ENCODE data around the gene USP2.
A peak's percentile ranks its signal among the peaks of the same experiment; 100 is the strongest.

The USP2 gene, protein sequence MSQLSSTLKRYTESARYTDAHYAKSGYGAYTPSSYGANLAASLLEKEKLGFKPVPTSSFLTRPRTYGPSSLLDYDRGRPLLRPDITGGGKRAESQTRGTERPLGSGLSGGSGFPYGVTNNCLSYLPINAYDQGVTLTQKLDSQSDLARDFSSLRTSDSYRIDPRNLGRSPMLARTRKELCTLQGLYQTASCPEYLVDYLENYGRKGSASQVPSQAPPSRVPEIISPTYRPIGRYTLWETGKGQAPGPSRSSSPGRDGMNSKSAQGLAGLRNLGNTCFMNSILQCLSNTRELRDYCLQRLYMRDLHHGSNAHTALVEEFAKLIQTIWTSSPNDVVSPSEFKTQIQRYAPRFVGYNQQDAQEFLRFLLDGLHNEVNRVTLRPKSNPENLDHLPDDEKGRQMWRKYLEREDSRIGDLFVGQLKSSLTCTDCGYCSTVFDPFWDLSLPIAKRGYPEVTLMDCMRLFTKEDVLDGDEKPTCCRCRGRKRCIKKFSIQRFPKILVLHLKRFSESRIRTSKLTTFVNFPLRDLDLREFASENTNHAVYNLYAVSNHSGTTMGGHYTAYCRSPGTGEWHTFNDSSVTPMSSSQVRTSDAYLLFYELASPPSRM

GRCh38 chr11:119381181-119381988 is at the start of gene USP2:
Gene USP2 (minus strand): TSS chr11:119381690. CDS start chr11:119373480, 8,210 bp downstream.
- DNase-seq, result peak; percentile 93

DNA sequence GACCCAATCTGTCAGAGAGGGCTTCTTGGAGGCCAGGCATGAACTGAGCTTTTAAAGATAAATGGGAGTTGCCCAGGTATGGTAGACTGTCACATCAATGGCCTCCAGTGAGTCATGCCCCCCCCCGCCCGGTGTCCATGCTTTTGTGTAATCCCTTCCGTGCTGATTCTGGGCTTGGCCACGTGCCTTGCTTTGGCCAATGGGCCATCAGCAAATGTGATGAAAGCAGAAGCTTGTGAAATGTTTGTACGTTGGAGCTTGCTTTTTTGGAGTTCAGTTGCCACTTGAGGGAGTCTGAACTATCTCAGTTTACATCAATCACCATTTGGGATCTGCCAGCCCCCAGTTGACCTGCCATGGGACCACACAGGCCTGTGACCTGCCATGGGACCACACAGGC is 45.8 kb upstream of the USP2 start:
- DNase-seq, result no peak

DNA sequence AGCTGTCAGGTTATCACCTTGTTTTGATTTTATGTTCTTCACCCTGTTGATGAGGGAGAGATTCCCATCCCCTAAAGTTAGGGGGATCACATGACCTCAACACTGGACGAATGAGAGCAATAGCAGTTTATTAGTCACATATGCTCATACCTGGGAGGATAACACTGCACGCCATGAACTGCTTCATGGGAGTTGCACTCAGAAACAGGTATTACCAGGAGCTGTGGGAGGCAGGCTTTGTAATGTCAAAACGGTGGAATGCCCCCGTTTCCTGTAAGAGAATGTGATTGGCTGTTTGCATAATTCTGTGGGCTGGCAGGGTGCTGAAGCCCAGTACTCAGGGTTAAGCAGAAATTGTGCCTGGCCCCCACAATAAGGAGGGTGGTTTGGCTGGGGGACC is 44.7 kb upstream of the USP2 start:
- DNase-seq, result no peak

GRCh38 chr11:119424775-119425174 is 43.3 kb upstream of the USP2 start:
- DNase-seq, result no peak

- DNase-seq, result no peak
These were observed 42.8 kb upstream of the USP2 start for GRCh38 chr11:119424276-119424675.

- DNase-seq, result no peak
These were observed 42.2 kb upstream of the USP2 start for GRCh38 chr11:119423509-119424254.

DNA sequence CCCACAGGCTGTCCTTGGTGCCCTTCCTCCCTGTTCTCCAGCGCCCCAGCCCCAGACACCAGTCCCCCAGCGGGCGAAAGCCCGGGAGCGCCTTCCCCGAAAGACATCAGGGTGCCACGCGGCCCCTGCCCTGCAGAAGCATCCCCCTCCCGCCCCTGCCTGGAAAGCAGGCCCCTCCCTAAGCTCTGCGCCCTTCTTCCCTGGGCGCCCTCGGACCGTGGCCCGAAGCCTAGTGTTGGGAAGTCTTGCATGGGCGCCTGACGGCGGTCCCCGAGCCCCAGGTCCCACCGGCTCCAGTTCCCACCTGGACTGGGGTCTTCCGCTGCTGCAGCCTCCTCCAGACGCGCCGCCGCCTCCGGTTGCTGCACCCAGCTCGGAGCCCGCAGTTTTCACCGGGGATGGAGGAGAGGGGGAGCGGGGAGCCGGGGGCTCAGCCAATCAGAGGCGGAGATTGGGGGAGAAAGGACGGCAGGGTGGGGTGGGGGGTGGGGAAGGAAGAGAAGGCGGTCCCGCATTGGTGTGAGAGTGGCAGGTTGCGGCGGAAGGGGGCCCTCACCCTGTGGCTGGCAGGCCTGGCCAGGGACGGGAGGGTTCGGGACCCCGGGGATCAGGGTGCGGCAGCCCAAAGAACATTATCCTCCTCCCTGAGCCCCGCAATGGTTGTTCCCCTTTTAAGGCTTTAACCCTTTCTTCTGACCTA is 41.5 kb upstream of the USP2 start, which contains the start of gene THY1:
Gene THY1, minus strand, starts transcription at position 364 of the 700 bp plus-strand sequence. CDS start 2,267 bp downstream, outside the sequence.
- DNase-seq, result no peak

- DNase-seq, result no peak
These were observed 40.7 kb upstream of the USP2 start for GRCh38 chr11:119421941-119422808.

- no peak for DNase-seq
These were observed 39.9 kb upstream of the USP2 start for GRCh38 chr11:119421351-119421750.

DNA sequence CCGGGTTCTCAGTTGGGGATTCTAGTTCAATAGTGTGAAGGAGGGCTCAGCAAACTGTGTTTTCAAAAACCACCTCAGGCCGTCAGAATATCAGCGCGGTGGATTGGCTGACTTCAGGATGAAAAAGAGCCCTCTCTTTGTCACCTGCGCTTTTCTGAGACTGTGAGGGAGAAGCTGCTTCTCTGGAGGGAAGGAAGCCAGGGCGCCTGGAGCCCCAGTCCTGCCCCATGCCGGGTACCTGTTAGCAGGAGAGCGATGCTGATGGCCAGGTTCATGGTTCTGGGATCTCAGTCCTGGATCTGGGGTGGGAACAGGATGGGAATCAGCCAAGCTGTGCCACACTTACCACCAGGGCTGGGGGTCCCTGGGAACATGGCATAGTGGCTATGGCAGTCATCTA is 39.1 kb upstream of the USP2 start:
- DNase-seq, result no peak

GRCh38 chr11:119419834-119420492 is 38.5 kb upstream of the USP2 start:
- no peak for DNase-seq

DNA sequence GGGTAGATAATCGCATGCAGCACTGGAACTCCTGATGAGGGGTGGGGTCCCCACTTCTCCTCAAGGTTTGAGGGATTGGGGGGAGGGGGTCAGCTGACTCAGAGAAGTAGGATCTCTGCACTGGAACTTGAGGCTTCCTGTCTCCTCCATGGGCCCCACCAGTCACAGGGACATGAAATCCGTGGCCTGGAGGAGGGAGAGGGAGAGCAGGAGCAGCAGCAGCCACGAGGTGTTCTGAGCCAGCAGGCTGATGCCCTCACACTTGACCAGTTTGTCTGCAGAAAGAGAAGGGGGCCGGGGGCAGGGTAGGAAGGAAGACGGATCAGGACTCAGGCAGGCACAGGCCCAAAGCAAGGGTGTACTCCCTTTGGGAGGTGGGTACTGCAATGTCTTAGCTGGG is 37.8 kb upstream of the USP2 start:
- DNase-seq, result no peak

DNA sequence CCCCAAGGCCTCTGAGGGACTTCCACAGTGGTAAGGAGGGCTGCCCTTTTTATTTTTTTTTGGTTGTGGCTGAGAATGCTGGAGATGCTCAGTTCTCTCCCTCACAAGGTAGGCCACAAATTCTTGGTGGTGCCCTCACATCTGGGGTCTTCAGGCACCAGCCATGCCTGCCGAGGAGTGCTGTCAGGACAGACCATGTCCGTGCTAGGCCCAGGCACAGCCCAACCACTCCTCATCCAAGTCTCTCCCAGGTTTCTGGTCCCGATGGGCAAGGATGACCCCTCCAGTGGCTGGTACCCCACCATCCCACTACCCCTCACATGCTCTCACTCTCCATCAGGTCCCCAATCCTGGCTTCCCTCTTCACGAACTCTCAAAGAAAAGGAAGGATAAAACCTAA is 37.3 kb upstream of the USP2 start:
- no peak for DNase-seq

DNA sequence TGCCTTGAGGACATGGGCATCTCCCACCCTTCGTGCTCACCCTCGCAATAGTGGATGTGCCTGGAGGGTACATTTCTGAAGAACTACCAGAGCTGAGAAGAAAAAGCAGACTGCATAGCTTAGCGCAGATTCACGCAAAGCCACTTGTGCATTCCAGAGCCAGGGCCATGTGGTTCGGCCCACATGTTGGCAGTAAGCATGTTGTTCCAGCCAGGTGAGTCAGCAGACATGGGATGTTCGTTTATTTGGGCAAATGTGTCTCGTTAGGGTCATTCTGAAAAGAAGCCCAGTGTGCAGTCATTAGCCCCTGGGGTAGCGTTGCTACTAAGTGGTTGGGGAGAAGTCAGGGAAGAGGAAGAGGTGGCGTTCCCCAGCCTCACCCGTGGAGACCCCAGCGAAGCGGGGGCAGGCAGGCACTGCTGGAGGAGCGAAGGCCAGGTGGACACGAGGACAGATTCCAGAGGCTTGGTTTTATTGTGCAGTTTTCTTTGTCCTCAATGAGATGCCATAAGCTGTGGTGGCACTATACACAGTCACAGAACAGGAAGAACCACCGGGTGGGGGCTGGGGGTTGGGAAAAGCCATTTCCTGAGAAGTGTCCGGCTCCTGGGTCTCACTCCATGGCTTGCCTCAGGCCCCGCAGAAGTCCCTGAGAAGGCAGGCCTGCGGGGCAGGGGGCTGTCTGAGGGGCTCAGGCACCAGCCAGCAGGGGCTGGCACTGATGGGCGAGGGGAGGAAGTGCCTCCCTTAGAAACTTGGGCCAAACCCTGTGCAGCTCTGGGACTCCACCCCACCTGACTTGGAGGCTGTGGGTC is 36.4 kb upstream of the USP2 start:
- no peak for DNase-seq

DNA sequence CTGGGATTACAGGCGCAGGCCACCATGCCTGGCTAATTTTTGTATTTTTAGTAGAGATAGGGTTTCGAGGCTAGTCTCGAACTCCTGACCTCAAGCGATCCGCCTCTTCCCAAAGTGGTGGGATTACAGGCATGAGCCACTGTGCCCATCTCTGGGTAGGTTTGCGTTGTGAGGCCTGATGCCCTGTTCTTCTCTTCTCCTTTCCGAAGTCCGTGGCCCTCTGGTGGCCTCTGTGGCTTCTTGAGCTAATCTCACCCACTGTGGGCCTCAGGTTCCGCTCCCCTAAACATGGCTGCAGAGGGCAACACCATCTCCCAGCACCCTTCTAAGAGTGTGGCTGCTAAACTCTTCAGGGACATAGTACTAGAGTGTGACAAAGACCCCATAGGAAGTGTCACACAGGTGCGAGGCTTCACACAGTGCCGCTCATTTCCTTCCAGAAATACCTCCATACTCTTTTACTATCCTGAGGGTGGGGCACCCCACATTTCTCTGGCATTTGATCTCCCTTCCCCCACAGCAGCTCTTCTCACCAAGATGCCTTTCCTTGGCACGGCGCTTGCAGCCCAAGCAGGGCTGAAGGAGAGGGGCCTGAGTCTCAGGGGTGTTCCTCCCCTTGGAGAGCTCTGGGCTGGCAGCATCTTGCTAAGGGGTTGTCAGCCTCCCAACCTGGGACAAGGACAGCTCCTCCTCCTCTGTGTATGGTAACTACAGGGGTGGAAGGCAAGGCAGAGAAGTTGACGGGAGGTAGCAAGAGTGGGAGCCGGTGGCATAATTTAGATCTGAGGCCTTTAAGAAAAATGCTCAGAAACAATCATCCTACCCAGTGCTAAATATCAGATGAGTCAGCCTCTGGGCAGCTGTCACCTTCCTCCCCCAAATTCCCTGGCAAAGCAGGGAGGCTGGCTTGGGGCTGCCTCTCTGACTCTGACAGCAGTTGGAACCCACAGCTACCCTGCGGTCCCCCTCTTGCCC is 35.4 kb upstream of the USP2 start:
- DNase-seq, result no peak

GRCh38 chr11:119415966-119416365 is 34.5 kb upstream of the USP2 start:
- DNase-seq, result no peak

DNA sequence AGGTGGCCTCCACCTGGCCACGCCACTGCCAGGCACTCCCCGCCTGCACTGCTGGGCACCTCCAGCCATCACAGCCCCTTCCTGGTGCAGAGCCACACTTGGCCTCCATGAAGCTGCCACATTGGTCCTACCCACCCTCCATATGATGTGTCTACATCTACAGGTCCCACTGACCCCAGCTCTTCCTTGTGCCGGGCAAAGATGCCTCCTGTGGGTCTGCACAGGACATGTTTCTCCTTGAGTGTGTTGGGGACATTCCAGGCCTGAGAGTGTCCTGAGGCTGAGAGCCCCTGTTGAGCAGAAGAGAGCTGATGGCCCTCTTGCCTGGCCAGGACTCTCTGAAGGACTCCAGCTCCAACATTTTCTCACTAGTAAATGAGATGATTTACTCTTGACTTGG is 34.0 kb upstream of the USP2 start:
- DNase-seq, result no peak

DNA sequence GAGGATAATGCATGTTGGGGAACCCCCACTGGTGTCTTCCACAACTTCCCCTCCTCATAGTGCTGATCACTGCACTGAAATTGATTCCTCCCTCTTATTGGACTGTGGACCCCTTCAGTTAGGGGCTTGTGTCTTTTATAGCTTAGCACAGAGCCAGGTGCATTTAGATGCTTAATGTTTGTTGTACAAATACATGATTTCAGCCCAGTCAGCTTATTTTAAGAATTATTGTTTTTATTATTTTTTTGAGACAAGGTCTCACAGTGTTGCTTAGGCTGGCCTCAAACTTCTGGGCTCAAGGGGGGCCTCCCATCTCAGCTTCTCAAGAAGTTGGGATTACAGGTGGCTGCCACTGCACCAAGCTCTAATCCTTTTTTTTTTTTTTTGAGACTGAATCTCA is 33.2 kb upstream of the USP2 start:
- DNase-seq, result no peak

- DNase-seq, result no peak
These were observed 32.8 kb upstream of the USP2 start for GRCh38 chr11:119414321-119414720.
